HCT116 (cell line): ENCODE results near the gene ICAM1. TPM values are rescaled to one million over a fixed set of nuclear protein-coding genes. Genes with fewer than 3 reads are reported as not detected.

ENCODE experiments used
- ATAC-seq: fragments of 200-7000 bp; cut with Tn5 transposase; 2 replicates; pipeline ENCODE4 v1.9.1; 2020; ENCODE audit warnings: mild to moderate bottlenecking, moderate library complexity
- BruUV-seq: library from RNA; stranded (reverse); fragments of 400-500 nt; replicated peaks from 2 replicates; lab custom pipeline; 2021; lab: Mats Ljungman, UMichigan
- CTCF ChIA-PET: fragments of 300-600 bp; sonication (Branson Sonifier 250); formaldehyde crosslinking; loops from one replicate; lab custom pipeline; 2021; ENCODE audit warnings: antibody characterized with exemption; lab: Charles Lee
- POLR2A ChIA-PET: fragments of 300-600, 350-600 bp; sonication (Branson Sonifier 250); formaldehyde crosslinking; loops from one replicate; lab custom pipeline; 2021; ENCODE audit warnings: antibody characterized with exemption; lab: Charles Lee
- RAD21 ChIA-PET, 2 experiments: fragments of 300-600 bp; sonication (Branson Sonifier 250); formaldehyde crosslinking; loops; one replicate each; lab custom pipeline; 2023; ENCODE audit warnings: low total read pairs in 2 of 2; ENCODE audit not compliant: uncharacterized antibody in 2 of 2, unreplicated experiment in 2 of 2, low non-redundant PET in 1 of 2; lab: Charles Lee
- DNase-seq: peaks from one replicate; pipeline ENCODE4 v3.0.0-alpha.2; 2010; ENCODE audit warnings: low read depth, low spot score
- H2AFZ ChIP-seq: fragments of 200-600 bp; shearing (Covaris generic), sonication (generic); 2 replicates; pipeline ENCODE4 v1.6.1; 2017; ENCODE audit warnings: low read depth, mixed run types, mixed read lengths, antibody characterized with exemption, low read length; ENCODE audit not compliant: poor library complexity, severe bottlenecking
- H3K27ac ChIP-seq: 2 replicates; pipeline ENCODE4 v1.5.1; 2012; ENCODE audit warnings: low read depth, low read length
- H3K27me3 ChIP-seq: fragments of 200-600 bp; sonication (generic); 2 replicates; pipeline ENCODE4 v1.6.1; 2016; ENCODE audit warnings: mixed run types, low read length, mixed read lengths; ENCODE audit not compliant: insufficient read depth
- H3K36me3 ChIP-seq, 2 experiments: fragments of 200-500 bp in 1 of 2; fragments of 200-600 bp in 1 of 2; sonication (Bioruptor generic) in 1 of 2; sonication (generic) in 1 of 2; 2 replicates each; pipeline versions ENCODE4 v1.5.1 to v1.6.1; 2014 to 2016; ENCODE audit warnings: low read length in 2 of 2, inconsistent platforms in 1 of 2, mixed read lengths in 1 of 2, mixed run types in 1 of 2; ENCODE audit not compliant: insufficient read depth in 2 of 2, control insufficient read depth in 1 of 2
- H3K4me1 ChIP-seq, 2 experiments: fragments of 200-600 bp in 1 of 2; sonication (generic) in 1 of 2; 2 replicates each; pipeline versions ENCODE4 v1.5.1 to v1.6.1; 2012 to 2017; ENCODE audit warnings: low read length in 2 of 2, inconsistent platforms in 1 of 2, mild to moderate bottlenecking in 1 of 2, mixed read lengths in 1 of 2, mixed run types in 1 of 2, moderate library complexity in 1 of 2; ENCODE audit not compliant: insufficient read depth in 2 of 2, control insufficient read depth in 1 of 2
- H3K4me2 ChIP-seq: fragments of 200-600 bp; sonication (generic); 2 replicates; pipeline ENCODE4 v1.6.1; 2017; ENCODE audit warnings: mixed run types, low read length, mixed read lengths
- H3K4me3 ChIP-seq, 2 experiments: fragments of 200-600 bp in 1 of 2; sonication (generic) in 1 of 2; replicated peaks in 1 of 2; 2 replicates each; pipeline ENCODE4 v1.5.1; 2011 to 2016; ENCODE audit warnings: low read length in 2 of 2, control low read depth in 1 of 2, low read depth in 1 of 2, mild to moderate bottlenecking in 1 of 2, mixed read lengths in 1 of 2, mixed run types in 1 of 2
- H3K79me2 ChIP-seq: fragments of 200-600 bp; sonication (generic); 2 replicates; pipeline ENCODE4 v1.6.1; 2017; ENCODE audit warnings: mild to moderate bottlenecking, mixed run types, low read length, moderate library complexity, mixed read lengths; ENCODE audit not compliant: insufficient read depth
- H3K9ac ChIP-seq: fragments of 200-600 bp; sonication (generic); 2 replicates; pipeline ENCODE4 v1.6.1; 2016; ENCODE audit warnings: low read length, mixed read lengths
- H3K9me2 ChIP-seq: fragments of 200-600 bp; sonication (generic), shearing (Covaris generic); 2 replicates; pipeline ENCODE4 v1.6.1; 2017; ENCODE audit warnings: mixed run types, mild to moderate bottlenecking, moderate library complexity; ENCODE audit not compliant: insufficient read depth
- H3K9me3 ChIP-seq, 2 experiments: fragments of 200-500 bp in 1 of 2; fragments of 200-600 bp in 1 of 2; sonication (Bioruptor generic) in 1 of 2; sonication (generic) in 1 of 2; 2 replicates each; pipeline ENCODE4 v1.6.1; 2014 to 2017; ENCODE audit warnings: low read length in 2 of 2, mixed read lengths in 2 of 2, inconsistent platforms in 1 of 2, low read depth in 1 of 2, mild to moderate bottlenecking in 1 of 2, mixed run types in 1 of 2, moderate library complexity in 1 of 2; ENCODE audit not compliant: control insufficient read depth in 1 of 2, insufficient read depth in 1 of 2
- H4K20me1 ChIP-seq: fragments of 200-600 bp; sonication (generic), shearing (Covaris generic); 2 replicates; pipeline ENCODE4 v1.6.1; 2017; ENCODE audit warnings: mixed run types, mild to moderate bottlenecking, moderate library complexity; ENCODE audit not compliant: insufficient read depth
- RAD21 ChIP-seq: IDR thresholded peaks from 2 replicates; pipeline ENCODE4 v1.6.1; 2012; ENCODE audit warnings: low read depth, mild to moderate bottlenecking
- ZFX ChIP-seq: fragments of 450-650 bp; IDR thresholded peaks from 2 replicates; pipeline ENCODE4 v1.6.1; 2017
- intact Hi-C: fragments of 100-400 bp; cut with micrococcal nuclease; formaldehyde crosslinking; loops from 2 replicates; pipeline ENCODE4 v1.10.0; 2022
- total RNA-seq: library from RNA; stranded (reverse); gene quantifications from one replicate; pipeline ENCODE4 v1.2.1, GENCODE V29; 2021; ENCODE audit not compliant: unreplicated experiment
- TF ChIP-seq, protein P1 (sequence below), 3 experiments: fragments of 200-600 bp in 1 of 3; sonication (generic) in 1 of 3; IDR thresholded peaks in 2 of 3; conservative IDR thresholded peaks in 1 of 3; 2 replicates each; pipeline ENCODE4 v1.5.1; 2012 to 2017; ENCODE audit warnings: low read depth in 2 of 3, low read length in 2 of 3, antibody characterized with exemption in 1 of 3, borderline replicate concordance in 1 of 3, control low read depth in 1 of 3, mild to moderate bottlenecking in 1 of 3, mixed read lengths in 1 of 3, mixed run types in 1 of 3, moderate library complexity in 1 of 3; ENCODE audit not compliant: insufficient read depth in 1 of 3

ICAM1 gene
- total RNA-seq, 1 experiment from 2014 or later, result 5.0 TPM

DNA sequence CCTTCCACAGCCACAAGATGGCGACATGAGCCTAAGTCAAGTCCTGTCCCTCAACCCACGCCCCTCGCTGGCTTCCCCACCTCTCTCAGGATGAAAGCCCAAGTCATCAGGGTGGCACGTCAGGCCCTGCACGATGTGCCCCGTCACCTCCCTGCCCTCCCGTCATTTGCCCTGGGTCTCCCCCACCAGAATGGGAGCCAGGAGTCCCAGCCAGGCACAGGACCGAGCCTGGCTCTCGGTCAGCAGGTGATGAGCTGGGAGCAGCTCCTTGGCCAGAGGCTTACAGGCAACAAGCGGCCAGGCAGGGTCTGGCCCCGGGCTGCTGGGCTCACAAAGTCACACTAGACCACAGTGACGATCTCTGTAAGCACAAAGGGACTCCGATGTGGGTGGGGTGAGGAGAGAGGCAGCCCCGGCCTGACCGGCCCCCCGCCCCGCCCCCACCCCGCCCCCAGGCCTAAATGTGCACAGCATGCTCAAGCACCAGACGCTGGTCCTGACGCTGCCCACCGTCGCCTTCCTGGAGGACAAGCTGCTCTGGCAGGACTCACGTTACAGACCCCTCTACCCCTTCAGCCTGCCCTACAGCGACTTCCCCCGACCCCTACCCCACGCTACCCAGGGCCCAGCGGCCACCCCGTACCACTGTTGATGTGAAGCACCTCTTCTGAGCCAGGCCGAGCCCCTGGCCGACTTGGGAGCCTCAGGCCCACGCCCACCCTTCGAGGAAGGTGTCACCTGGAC, 11.6 kb upstream of the ICAM1 start:
- H3K9me2 ChIP-seq, result no peaks in the 10 kb centered on the region
- peaks cover 13 to 28% of the 10 kb centered on the region in 2 experiments for H3K36me3 ChIP-seq
- ATAC-seq (peak; percentile 71), DNase-seq (peak; percentile 82)
- H4K20me1 ChIP-seq, result no peaks in the 10 kb centered on the region; the same call in 1 of the 2 replicates
- intact Hi-C loops, result loop anchor here (1.0 kb wide), 1 partner anchor 130 kb away; no protein-coding TSS in a partner anchor
- peak overlapping the region; percentile 49; the same call in 1 of the 2 replicates for H3K9ac ChIP-seq
- peaks cover 6% of the 10 kb centered on the region; the same call in 1 of the 2 replicates for H3K79me2 ChIP-seq
- H3K9me3 ChIP-seq, result no peaks in the 10 kb centered on the region
- no peaks in the 10 kb centered on the region for H3K27me3 ChIP-seq
- POLR2A ChIA-PET, result interaction anchor here (0.9 to 2.3 kb wide), 6 partner anchors 10 to 130 kb away, joined by 3 to 11 read pairs (median 5); partner anchors contain the start of genes ICAM5, S1PR2 and TYK2
- no peak overlapping the region for H2AFZ ChIP-seq
- peaks cover 24 to 32% of the 10 kb centered on the region in 2 experiments for H3K4me1 ChIP-seq
- H3K27ac ChIP-seq, result peak overlapping the region; percentile 56
- peak overlapping the region; percentile 74 for H3K4me2 ChIP-seq
- H3K4me3 ChIP-seq, result no peak overlapping the region
- CTCF ChIA-PET, result interaction anchor here (0.6 to 7.7 kb wide), 29 partner anchors 9 to 442 kb away, joined by 3 to 233 read pairs (median 5); partner anchors contain the start of genes CDC37, DNMT1, ICAM1 and ICAM5
- BruUV-seq, result no TSS peak
- TF ChIP-seq, protein P1, sequence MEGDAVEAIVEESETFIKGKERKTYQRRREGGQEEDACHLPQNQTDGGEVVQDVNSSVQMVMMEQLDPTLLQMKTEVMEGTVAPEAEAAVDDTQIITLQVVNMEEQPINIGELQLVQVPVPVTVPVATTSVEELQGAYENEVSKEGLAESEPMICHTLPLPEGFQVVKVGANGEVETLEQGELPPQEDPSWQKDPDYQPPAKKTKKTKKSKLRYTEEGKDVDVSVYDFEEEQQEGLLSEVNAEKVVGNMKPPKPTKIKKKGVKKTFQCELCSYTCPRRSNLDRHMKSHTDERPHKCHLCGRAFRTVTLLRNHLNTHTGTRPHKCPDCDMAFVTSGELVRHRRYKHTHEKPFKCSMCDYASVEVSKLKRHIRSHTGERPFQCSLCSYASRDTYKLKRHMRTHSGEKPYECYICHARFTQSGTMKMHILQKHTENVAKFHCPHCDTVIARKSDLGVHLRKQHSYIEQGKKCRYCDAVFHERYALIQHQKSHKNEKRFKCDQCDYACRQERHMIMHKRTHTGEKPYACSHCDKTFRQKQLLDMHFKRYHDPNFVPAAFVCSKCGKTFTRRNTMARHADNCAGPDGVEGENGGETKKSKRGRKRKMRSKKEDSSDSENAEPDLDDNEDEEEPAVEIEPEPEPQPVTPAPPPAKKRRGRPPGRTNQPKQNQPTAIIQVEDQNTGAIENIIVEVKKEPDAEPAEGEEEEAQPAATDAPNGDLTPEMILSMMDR (IDR thresholded peaks at IDR 0.05 in 2 of 3, conservative IDR thresholded peaks at IDR 0.05 in 1 of 3; ENCODE audit: borderline replicate concordance in 1 of 3, insufficient read depth in 1 of 3, low read depth in 2 of 3, low read length in 2 of 3), result peak; percentile 77 to 86 (median 80)
- TF ChIP-seq ZFX (no peak), RAD21 (peak; percentile 82)
- TF ChIP-seq, all 23 proteins: peak for 2
- RAD21 ChIA-PET, result interaction anchor here (0.6 to 2.4 kb wide), 12 partner anchors 10 to 166 kb away, joined by 3 to 22 read pairs (median 4); partner anchors contain the start of genes ICAM1 (in 1 of the 2) and ICAM5 (in 1 of the 2)
